Measurements from ENCODE around the gene ALDH16A1.

The ALDH16A1 gene

GRCh38 chr19:49486232-49486631 is 33.2 kb downstream of the ALDH16A1 start:
- no peak overlapping the region for H3K27ac ChIP-seq
- DNase-seq (ENCODE audit: low read depth, low spot score): no peak

- peak overlapping the region; percentile 92 for H3K27ac ChIP-seq
- DNase-seq (ENCODE audit: low read depth, low spot score): no peak
Measured at GRCh38 chr19:49486710-49487276, 33.8 kb downstream of the ALDH16A1 start.

- peak within 1 kb of the TSS; percentile 92 for H3K27ac ChIP-seq
- peak; percentile 94 for DNase-seq (ENCODE audit: low read depth, low spot score)
Measured at GRCh38 chr19:49487277-49488045, 34.4 kb downstream of the ALDH16A1 start, which contains the start of gene RPL13A. Gene RPL13A, plus strand, starts transcription at chr19:49487608. Its CDS starts 22 bp downstream, at chr19:49487630.

- DNase-seq (ENCODE audit: low read depth, low spot score): no peak
- peak overlapping the region; percentile 92 for H3K27ac ChIP-seq
Measured at GRCh38 chr19:49488046-49488862, 35.2 kb downstream of the ALDH16A1 start.

- no peak for DNase-seq (ENCODE audit: low read depth, low spot score)
- peak overlapping the region; percentile 92 for H3K27ac ChIP-seq
Measured at GRCh38 chr19:49488863-49489537, 36.0 kb downstream of the ALDH16A1 start.

- no peak for DNase-seq (ENCODE audit: low read depth, low spot score)
Measured at GRCh38 chr19:49489601-49490167, 36.7 kb downstream of the ALDH16A1 start.

GRCh38 chr19:49490287-49491029 is 37.4 kb downstream of the ALDH16A1 start:
- H3K27ac ChIP-seq: peak overlapping the region; percentile 92
- DNase-seq (ENCODE audit: low read depth, low spot score): no peak

More at GRCh38 chr19:49489601-49490167, 36.7 kb downstream of the ALDH16A1 start:
- peak overlapping the region; percentile 92 for H3K27ac ChIP-seq

GRCh38 chr19:49491030-49491803 is 38.2 kb downstream of the ALDH16A1 start:
- no peak for DNase-seq (ENCODE audit: low read depth, low spot score)
- H3K27ac ChIP-seq: peak overlapping the region; percentile 92

- H3K27ac ChIP-seq: peak overlapping the region; percentile 92
- no peak for DNase-seq (ENCODE audit: low read depth, low spot score)
Measured at GRCh38 chr19:49491804-49492572, 39.0 kb downstream of the ALDH16A1 start.

GRCh38 chr19:49492573-49493405 is 39.8 kb downstream of the ALDH16A1 start:
- DNase-seq (ENCODE audit: low read depth, low spot score): no peak
- H3K27ac ChIP-seq: peak overlapping the region; percentile 32

- no peak for DNase-seq (ENCODE audit: low read depth, low spot score)
Measured at GRCh38 chr19:49496574-49497008, 43.6 kb downstream of the ALDH16A1 start.

GRCh38 chr19:49497047-49497788 is 44.2 kb downstream of the ALDH16A1 start:
- no peak for DNase-seq (ENCODE audit: low read depth, low spot score)
- peak overlapping the region; percentile 87 for H3K27ac ChIP-seq

More at GRCh38 chr19:49496574-49497008, 43.6 kb downstream of the ALDH16A1 start:
- H3K27ac ChIP-seq: peak overlapping the region; percentile 87

GRCh38 chr19:49497789-49498103 is 44.7 kb downstream of the ALDH16A1 start:
- H3K27ac ChIP-seq: peak overlapping the region; percentile 87
- no peak for DNase-seq (ENCODE audit: low read depth, low spot score)

- H3K27ac ChIP-seq: no peak overlapping the region
- DNase-seq (ENCODE audit: low read depth, low spot score): no peak
Measured at GRCh38 chr19:49498475-49498874, 45.5 kb downstream of the ALDH16A1 start.

- no peak overlapping the region for H3K27ac ChIP-seq
- no peak for DNase-seq (ENCODE audit: low read depth, low spot score)
Measured at GRCh38 chr19:49499030-49499670, 46.1 kb downstream of the ALDH16A1 start.
